Activated T-cell treated with anti-CD3 and anti-CD28 coated beads for 24 hours (primary cell): ENCODE data around the gene IGSF9B.

Source experiments
- DNase-seq: peaks from one replicate; pipeline ENCODE4 v3.0.0-alpha.2; 2020; ENCODE audit warnings: low read depth

The IGSF9B gene

GRCh38 chr11:133985981-133986944, 29.5 kb upstream of the IGSF9B start:
- DNase-seq, result no peak

GRCh38 chr11:133984828-133985227, 28.1 kb upstream of the IGSF9B start:
- DNase-seq, result no peak

- DNase-seq, result no peak
Measured at GRCh38 chr11:133983660-133984316, 27.0 kb upstream of the IGSF9B start.

- DNase-seq, result no peak
Measured at GRCh38 chr11:133982876-133983275, 26.1 kb upstream of the IGSF9B start.

- DNase-seq, result no peak
Measured at GRCh38 chr11:133982151-133982550, 25.4 kb upstream of the IGSF9B start.

- no peak for DNase-seq
Measured at GRCh38 chr11:133981156-133981555, 24.4 kb upstream of the IGSF9B start.

- no peak for DNase-seq
Measured at GRCh38 chr11:133980665-133981064, 23.9 kb upstream of the IGSF9B start.

GRCh38 chr11:133978794-133979193, 22.0 kb upstream of the IGSF9B start:
- DNase-seq, result no peak

GRCh38 chr11:133977067-133977677, 20.4 kb upstream of the IGSF9B start:
- no peak for DNase-seq

GRCh38 chr11:133975488-133975849, 18.7 kb upstream of the IGSF9B start:
- DNase-seq, result no peak

GRCh38 chr11:133974836-133975487, 18.2 kb upstream of the IGSF9B start:
- DNase-seq, result no peak

GRCh38 chr11:133971881-133972280, 15.1 kb upstream of the IGSF9B start:
- no peak for DNase-seq

GRCh38 chr11:133969112-133969511, 12.3 kb upstream of the IGSF9B start:
- no peak for DNase-seq

- DNase-seq, result no peak
Measured at GRCh38 chr11:133968300-133968699, 11.5 kb upstream of the IGSF9B start.

- no peak for DNase-seq
Measured at GRCh38 chr11:133967599-133968238, 11.0 kb upstream of the IGSF9B start.

- peak; percentile 65 for DNase-seq
Measured at GRCh38 chr11:133966921-133967598, 10.3 kb upstream of the IGSF9B start.

GRCh38 chr11:133966172-133966651, 9.4 kb upstream of the IGSF9B start:
- DNase-seq, result no peak

GRCh38 chr11:133965031-133965601, 8.3 kb upstream of the IGSF9B start:
- no peak for DNase-seq

GRCh38 chr11:133964356-133964755, 7.6 kb upstream of the IGSF9B start:
- DNase-seq, result no peak

- no peak for DNase-seq
Measured at GRCh38 chr11:133961890-133962289, 5.1 kb upstream of the IGSF9B start.

GRCh38 chr11:133957900-133958299, 1.1 kb upstream of the IGSF9B start:
- DNase-seq, result no peak
